HG03196 (cell line): ENCODE results near the gene GDPD5.
"Not testable (repeated sequence)": the region's sequence is repeated elsewhere in the genome, so short reads cannot be mapped to it uniquely, and the experiment has no call there.

Experiments used
- ATAC-seq: cut with Tn5 transposase; IDR thresholded peaks from one replicate; pipeline ENCODE4 v1.9.1; 2021; ENCODE audit not compliant: unreplicated experiment

The GDPD5 gene

DNA sequence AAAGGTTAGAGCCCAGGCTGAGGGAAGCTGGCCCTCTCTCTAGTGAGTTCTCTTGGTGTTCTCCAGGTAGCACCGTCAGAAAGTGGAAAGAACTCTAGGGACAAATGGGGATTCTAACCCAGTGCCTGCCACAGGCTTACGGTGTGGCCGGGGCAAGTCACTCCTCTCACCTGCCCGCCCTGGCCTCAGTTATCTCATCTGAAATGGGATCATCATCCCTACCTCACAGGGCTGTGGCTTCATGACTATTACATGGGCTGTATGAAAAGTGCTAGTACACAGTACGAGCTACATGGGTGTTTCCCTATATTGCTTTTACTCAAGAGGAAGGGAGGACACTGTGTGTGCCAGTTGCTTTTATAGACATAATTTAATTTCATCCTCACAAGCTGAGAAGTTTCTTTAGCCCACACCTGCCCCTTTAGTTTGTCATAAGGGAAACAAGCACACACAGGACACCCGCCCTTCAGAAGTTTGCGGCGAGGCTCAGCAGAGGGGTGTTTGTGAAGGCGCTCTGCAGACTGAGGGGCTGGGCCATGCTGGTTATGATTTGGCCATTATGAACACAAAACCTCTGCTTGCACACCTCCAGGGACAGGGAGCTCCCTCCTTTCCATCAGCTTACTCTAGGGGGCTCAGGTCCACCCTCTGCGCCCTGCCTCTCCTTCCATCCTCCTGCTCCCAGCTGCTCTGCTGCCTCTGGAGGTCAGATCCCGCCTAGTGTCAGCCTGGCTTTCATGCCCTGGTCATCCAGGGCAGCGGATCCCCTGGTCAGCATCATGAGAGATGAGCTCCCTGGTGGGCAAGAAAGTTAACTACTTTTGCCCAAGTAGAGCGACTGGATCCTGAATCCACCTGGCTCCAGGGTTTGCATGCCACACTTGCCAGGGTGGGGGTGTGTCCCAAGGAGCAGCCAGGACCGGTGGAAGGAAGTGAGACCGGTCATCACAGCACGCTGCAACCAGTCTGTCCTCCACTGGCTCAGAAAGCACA lies 93.9 kb downstream of the GDPD5 start:
- no peak for ATAC-seq

DNA sequence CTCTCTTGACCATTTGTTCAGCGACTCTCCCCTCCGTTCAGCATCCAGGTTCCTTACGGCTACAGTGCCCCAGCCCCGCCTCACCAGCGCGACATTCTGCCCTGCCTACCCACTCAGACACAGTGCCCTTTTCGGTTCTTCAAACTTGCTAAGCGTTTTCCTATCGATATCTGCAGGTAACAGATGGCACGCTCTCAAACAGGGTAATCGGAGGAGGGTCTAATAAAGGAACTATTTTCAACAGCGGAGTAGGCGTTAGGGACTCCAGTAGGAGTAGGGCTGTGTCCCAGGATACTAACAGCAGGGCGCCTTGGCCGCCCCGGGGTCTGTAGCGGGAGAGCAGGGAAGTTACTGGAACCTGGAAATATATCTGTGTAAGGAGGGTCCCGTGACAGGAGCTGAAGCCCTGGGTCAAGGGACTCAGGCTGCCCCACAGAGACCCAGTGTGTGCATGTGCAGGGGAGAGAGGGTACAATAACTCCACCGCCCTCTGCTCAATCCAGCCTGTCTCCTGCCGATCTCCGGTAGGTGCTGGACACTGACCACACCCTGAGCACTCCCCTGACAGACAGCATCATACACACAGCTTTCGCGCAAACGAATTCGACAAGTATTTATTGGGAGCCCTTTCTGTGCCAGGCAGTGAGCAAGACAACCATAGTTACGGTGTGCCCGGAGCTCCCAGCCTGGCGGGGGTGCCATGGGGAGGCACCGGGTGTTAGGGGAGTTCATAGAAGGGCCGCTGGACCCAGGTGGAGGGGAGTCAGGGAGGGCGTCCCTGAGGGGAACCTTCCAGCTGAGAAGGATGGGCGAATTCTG lies 94.8 kb downstream of the GDPD5 start:
- no peak for ATAC-seq

- no peak for ATAC-seq
These were observed 95.6 kb downstream of the GDPD5 start for GRCh38 chr11:75429902-75430713.

- no peak for ATAC-seq
These were observed 96.2 kb downstream of the GDPD5 start for GRCh38 chr11:75429641-75429901.

DNA sequence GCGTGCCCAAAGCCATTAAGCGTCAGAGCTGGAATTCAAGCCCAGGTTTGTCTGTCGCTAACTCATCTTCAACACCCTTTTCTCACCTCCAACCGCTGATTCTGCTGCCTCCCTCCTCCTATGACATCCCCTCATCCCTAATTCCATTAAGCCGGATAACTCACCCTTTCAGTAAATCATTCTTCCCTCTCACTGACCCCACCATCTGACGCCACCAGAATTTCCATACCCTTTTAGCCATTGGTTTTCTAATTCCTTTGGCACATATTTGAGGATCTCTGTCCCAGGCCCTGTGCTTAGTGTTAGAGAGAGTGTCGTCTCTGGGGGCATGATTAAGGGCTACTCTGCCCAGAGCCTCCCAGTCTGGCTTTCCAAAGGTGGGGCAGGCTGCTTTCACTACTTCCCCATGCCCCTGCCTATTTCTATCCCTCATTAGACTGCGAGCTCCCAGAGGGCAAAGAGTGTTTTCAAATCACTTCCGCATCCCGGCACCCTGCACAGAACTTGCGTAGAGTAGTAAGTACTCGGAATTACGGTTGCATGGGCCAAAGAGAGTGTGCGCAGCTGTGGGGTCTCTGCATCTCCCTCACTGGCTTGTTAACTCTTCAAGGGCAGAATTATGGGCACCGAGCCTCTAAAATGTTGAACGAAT lies 96.6 kb downstream of the GDPD5 start:
- ATAC-seq, result no peak

DNA sequence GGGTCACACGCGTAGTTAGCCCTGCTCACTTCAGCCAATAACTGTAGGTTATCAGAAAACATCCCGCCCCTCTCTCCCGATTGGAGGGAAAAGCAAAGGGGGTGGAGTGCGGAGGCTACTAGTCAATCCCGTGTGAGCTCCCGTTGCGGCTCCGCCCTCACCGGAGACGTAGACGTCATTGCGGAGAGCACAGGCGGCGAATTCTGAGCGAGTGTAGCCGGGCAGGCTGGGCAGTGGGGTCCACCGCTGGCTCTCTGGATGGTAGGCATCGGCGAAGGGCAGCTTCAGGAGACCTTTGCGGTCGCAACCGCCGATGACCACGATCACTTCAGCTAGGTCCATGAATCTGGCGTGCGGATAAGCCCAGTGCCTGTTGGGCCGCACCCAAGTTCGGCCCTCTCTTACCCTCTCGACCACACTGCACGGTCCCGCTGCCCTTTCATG lies 97.4 kb downstream of the GDPD5 start:
- ATAC-seq, result no peak

DNA sequence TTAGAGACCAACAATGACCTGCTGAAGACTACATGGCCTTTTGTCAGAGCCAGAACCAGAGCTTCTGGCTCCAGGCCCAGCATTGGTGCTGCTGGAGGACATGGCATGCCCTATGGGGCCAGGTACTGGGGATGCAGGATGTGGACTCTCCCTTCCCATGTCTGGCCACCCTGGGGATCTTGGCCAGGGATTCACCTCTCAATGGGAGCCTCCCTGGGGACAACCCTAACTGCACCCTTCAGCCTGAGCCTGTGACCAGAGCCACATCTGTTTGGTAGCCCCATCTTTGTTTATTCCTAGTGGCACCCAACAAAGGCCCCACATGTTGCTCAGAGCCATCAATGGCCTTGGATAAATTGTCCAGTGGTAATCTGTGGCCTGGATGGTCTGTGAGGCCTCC lies 98.6 kb downstream of the GDPD5 start:
- no peak for ATAC-seq

GRCh38 chr11:75426720-75427086 lies 99.0 kb downstream of the GDPD5 start:
- no peak for ATAC-seq

GRCh38 chr11:75425422-75425821 lies 100.3 kb downstream of the GDPD5 start:
- no peak for ATAC-seq

DNA sequence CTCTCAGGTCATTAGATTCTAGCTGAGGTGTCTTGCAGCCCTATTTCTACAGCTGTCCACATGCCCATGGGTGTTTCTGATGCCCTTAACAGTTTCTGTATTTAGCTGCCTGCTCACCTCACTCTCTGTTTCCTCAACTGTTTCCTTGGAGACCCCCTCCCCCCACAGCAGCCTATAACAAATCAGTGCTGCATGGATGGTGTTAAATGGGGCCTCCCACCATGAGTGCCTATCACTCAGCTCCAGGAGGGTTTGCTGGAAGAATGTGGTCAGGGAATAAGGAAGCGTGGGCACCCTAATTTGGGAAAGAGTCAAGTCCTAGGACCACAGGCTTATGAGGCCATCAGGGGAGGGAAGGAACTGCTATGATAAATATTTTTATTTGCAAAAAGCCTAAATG lies 101.3 kb downstream of the GDPD5 start:
- ATAC-seq, result no peak

GRCh38 chr11:75423721-75424120 lies 102.0 kb downstream of the GDPD5 start:
- no peak for ATAC-seq

DNA sequence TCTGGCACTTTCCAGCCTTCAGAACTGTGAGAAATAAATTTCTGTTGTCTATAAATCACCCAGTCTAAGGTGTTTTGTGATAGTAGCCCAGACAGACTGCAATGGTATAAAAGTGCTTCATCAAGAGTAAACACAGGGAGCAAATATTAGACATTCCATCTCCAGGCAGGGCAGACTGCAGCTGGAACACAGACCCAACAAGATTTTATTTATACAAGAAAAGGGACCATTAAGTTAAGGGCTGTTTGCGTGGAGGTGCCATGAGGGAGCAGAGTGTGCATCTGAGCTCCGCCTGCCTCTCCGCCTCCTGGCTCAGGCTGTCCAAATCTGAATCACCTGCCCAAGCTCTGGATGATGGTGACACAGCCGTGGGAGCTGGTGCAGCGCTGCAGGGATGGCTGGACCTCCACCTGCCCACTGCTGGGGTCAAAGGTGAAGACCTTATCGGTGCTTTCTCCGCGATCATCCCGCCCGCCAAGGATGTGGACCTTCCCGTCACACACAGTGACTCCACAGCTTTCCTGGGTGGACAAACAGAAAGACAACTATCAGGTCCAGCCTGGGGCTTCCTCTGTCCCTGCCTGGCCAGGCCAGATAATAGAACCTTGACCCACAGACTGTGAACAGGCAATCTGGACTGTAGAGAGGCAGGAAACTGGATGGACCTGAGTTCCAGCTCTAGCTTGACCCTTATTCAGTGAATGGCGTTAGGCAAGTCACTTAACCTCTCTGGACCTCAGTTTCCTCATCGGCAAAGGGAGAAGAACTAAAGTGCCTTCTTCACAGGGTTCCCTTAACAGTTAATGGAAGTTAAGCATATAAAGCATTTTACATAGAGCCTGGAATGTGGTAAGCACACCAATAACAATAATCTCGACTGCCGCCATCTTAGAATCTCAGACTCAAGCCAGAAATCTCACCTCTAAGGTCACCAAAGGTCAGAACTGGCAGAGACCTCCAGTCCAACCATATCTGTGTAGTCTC lies 103.2 kb downstream of the GDPD5 start:
- ATAC-seq, result no peak

- ATAC-seq, result no peak
These were observed 103.9 kb downstream of the GDPD5 start for GRCh38 chr11:75421902-75422247.

DNA sequence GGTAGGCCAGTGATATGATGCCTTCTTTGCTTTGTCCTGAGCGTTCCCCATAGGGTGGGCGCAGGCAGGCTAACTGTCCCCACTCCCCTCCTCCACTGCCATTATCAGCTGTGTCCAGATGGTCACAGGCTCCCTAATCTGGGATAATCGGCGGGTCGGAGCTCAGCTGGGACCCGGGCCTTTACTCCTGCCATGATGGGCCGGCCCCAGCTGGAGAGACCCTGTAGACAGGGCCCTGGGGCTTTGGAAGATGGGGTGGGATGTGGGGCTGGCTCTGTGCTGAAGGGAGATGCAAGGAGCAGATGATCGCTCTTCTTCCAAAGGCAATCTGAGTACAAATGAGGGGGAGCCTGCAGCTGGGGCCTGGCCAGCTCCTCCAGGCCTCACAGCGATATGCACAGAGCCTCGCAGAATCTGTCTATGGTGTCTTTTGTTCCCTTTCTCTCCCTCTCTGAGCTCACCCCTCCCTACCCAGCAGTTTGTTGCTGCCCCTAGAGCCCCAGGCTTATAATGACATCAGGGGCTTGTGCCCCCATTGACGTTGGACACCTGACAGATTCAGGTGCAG lies 104.6 kb downstream of the GDPD5 start:
- no peak for ATAC-seq

- no peak for ATAC-seq
These were observed 105.3 kb downstream of the GDPD5 start for GRCh38 chr11:75420224-75421034.

DNA sequence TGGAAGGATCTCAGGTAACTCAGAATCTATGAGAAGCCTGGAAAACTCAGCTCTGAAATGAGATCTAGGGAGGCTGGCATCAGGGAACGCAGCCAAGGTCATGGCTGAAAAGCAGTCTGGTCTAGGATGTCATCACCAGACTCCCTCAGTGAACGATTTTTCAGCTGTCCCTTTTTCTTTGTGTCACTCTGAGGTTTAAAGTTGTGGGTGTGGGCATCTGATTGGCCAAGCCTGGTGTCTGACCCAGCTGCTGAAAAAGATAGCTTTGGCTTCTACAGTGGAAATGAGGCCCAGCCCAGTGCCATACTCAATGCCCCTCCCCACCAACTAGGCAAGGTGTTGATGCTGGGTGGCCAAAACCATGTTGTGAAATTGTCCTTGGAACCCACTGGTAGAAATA lies 111.9 kb downstream of the GDPD5 start:
- ATAC-seq, result no peak

GRCh38 chr11:75413146-75413545 lies 112.6 kb downstream of the GDPD5 start:
- ATAC-seq, result not testable (repeated sequence)

DNA sequence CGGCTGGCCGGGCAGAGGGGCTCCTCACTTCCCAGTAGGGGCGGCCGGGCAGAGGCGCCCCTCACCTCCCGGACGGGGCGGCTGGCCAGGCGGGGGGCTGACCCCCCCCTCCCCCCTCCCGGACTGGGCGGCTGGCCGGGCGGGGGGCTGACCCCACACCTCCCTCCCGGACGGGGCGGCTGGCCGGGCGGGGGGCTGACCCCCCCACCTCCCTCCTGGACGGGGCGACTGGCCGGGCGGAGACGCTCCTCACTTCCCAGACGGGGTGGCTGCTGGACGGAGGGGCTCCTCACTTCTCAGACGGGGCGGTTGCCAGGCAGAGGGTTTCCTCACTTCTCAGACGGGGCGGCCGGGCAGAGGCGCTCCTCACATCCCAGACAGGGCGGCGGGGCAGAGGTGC lies 115.8 kb downstream of the GDPD5 start:
- not testable (repeated sequence) for ATAC-seq

- no peak for ATAC-seq
These were observed 116.9 kb downstream of the GDPD5 start for GRCh38 chr11:75408957-75409219.
